ENCODE results near the gene WFDC10B. TPM values are rescaled to one million over a fixed set of nuclear protein-coding genes. Genes with fewer than 3 reads are reported as not detected.
"Not testable (repeated sequence)": the region's sequence is repeated elsewhere in the genome, so short reads cannot be mapped to it uniquely, and the experiment has no call there.

WFDC10B gene
- total RNA-seq, 2 experiments from 2014 or later: not detected

GRCh38 chr20:45716141-45716688 is 11.4 kb upstream of the WFDC10B start:
- H3K9me3 Mint-ChIP-seq (ENCODE audit: low read depth); H3K36me3 Mint-ChIP-seq (ENCODE audit: low read depth); DNase-seq; H3K27ac Mint-ChIP-seq; intact Hi-C loops (cut with DNase I, micrococcal nuclease); H3K4me1 Mint-ChIP-seq; H3K4me3 Mint-ChIP-seq; ATAC-seq; POLR2A ChIA-PET: not testable (repeated sequence)
- CTCF ChIA-PET: interaction anchor here (0.5 to 0.6 kb wide), 2 partner anchors 401 to 1133 kb away, joined by 3 read pairs; no protein-coding TSS in a partner anchor
- H3K27me3 Mint-ChIP-seq: peaks cover 39% of the 10 kb centered on the region

DNA sequence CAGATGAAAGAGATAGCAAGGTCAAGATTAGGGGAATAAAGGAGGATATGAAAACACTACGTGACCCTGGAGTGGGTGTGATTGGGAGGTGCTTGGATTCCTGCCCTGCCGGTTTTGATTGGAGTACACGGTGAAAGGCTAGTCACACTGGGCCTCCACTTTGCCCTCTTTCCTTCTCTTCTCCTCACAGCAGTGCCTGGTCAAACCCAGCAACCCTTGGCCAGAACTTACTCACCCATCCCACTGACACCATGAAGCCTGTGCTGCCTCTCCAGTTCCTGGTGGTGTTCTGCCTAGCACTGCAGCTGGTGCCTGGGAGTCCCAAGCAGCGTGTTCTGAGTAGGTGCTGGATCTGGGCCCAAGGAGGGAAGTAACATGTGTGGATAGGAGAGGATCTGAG is 2.9 kb downstream of the WFDC10B start, which contains the start of gene WFDC13:
Gene WFDC13 (plus strand): TSS at position 166 of the 400 bp plus-strand sequence. CDS start 86 bp downstream, at position 252.
- ATAC-seq: no peak
- H3K4me3 Mint-ChIP-seq: no peak within 1 kb of the TSS
- intact Hi-C loops (cut with DNase I, micrococcal nuclease): no loop called here
- peaks cover 14% of the 10 kb centered on the region for H3K27me3 Mint-ChIP-seq
- no peaks in the 10 kb centered on the region for H3K9me3 Mint-ChIP-seq (ENCODE audit: low read depth)
- no peak within 1 kb of the TSS for H3K27ac Mint-ChIP-seq
- no peak for DNase-seq
- POLR2A ChIA-PET: no interaction called here
- no peaks in the 10 kb centered on the region for H3K36me3 Mint-ChIP-seq (ENCODE audit: low read depth)
- CTCF ChIA-PET: no interaction called here
- no peaks in the 10 kb centered on the region for H3K4me1 Mint-ChIP-seq

DNA sequence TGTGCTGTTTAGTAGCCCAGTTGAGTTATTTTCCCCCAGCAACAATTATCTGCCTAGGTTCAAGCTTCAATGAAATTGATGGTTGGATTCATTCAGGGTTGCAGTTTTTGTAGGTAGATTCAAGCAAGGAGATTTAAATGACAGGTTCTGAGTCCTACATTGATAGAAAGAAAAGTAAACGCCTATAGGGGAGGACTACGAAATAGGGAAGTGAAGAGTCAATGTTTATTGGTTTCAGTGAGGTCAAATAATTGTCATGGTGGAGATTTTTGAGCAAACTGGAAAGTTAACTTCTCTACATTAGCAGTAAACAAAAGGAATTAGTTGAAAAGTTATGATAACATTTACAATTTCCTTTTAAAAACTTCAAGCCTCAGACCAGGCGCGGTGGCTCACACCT is 3.7 kb downstream of the WFDC10B start:
- POLR2A ChIA-PET: no interaction called here
- intact Hi-C loops (cut with DNase I, micrococcal nuclease): no loop called here
- H3K27ac Mint-ChIP-seq: no peak overlapping the region
- H3K36me3 Mint-ChIP-seq (ENCODE audit: low read depth): no peaks in the 10 kb centered on the region
- no peaks in the 10 kb centered on the region for H3K9me3 Mint-ChIP-seq (ENCODE audit: low read depth)
- CTCF ChIA-PET: no interaction called here
- H3K4me3 Mint-ChIP-seq: no peak overlapping the region
- no peak for DNase-seq
- no peak for ATAC-seq
- peaks cover 16% of the 10 kb centered on the region for H3K27me3 Mint-ChIP-seq
- no peaks in the 10 kb centered on the region for H3K4me1 Mint-ChIP-seq

DNA sequence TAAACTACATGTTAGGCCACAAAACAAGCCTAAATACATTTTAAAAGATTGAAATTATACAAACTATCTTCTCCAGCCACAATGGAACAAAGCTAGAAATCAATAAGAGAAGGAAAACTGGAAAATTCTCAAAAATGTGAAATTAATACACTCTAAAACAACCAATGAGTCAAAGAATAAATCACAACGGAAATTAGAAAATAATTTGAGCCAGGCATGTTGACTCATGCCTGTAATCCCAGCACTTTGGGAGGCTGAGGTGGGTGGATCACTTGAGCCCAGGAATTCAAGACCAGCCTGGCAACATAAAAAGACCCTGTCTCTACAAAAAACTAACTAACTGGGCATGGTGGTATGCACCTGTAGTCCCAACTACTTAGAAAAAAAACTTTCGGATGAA is 9.3 kb downstream of the WFDC10B start:
- intact Hi-C loops (cut with DNase I, micrococcal nuclease): no loop called here
- Mint-ChIP-seq H3K27ac (no peak overlapping the region), H3K4me1 (no peaks in the 10 kb centered on the region), H3K27me3 (peaks cover 19% of the 10 kb centered on the region), H3K4me3 (no peak overlapping the region), H3K9me3 (ENCODE audit: low read depth) (no peaks in the 10 kb centered on the region), H3K36me3 (ENCODE audit: low read depth) (no peaks in the 10 kb centered on the region)
- POLR2A ChIA-PET: no interaction called here
- ATAC-seq: no peak
- no peak for DNase-seq
- CTCF ChIA-PET: no interaction called here

- H3K4me1 Mint-ChIP-seq; intact Hi-C loops (cut with DNase I, micrococcal nuclease); CTCF ChIA-PET; DNase-seq; ATAC-seq; H3K27ac Mint-ChIP-seq; H3K4me3 Mint-ChIP-seq; H3K36me3 Mint-ChIP-seq (ENCODE audit: low read depth); POLR2A ChIA-PET; H3K9me3 Mint-ChIP-seq (ENCODE audit: low read depth): not testable (repeated sequence)
- peaks cover 19% of the 10 kb centered on the region for H3K27me3 Mint-ChIP-seq
Observed at GRCh38 chr20:45693346-45693745, 11.5 kb downstream of the WFDC10B start.

GRCh38 chr20:45685896-45686295 is 18.9 kb downstream of the WFDC10B start:
- Mint-ChIP-seq H3K4me3 (no peak overlapping the region), H3K9me3 (ENCODE audit: low read depth) (no peaks in the 10 kb centered on the region), H3K27me3 (peaks cover 21% of the 10 kb centered on the region), H3K4me1 (no peaks in the 10 kb centered on the region), H3K27ac (no peak overlapping the region), H3K36me3 (ENCODE audit: low read depth) (no peaks in the 10 kb centered on the region)
- ChIA-PET CTCF (interaction anchor here (0.6 kb wide), 1 partner anchor 86 kb away, joined by 4 read pairs; no protein-coding TSS in a partner anchor), POLR2A (no interaction called here)
- DNase-seq (no peak), ATAC-seq (no peak)
- intact Hi-C loops (cut with DNase I, micrococcal nuclease): no loop called here

- intact Hi-C loops (cut with DNase I, micrococcal nuclease): no loop called here
- Mint-ChIP-seq H3K4me3 (no peak overlapping the region), H3K27ac (no peak overlapping the region), H3K4me1 (no peaks in the 10 kb centered on the region), H3K36me3 (ENCODE audit: low read depth) (peaks cover 4% of the 10 kb centered on the region), H3K27me3 (peaks cover 34% of the 10 kb centered on the region), H3K9me3 (ENCODE audit: low read depth) (peaks cover 16% of the 10 kb centered on the region)
- DNase-seq (no peak), ATAC-seq (no peak)
- CTCF ChIA-PET: interaction anchor here (0.6 kb wide), 1 partner anchor 384 kb away, joined by 3 read pairs; no protein-coding TSS in a partner anchor
- POLR2A ChIA-PET: no interaction called here
Observed at GRCh38 chr20:45679650-45680049, 25.2 kb downstream of the WFDC10B start.

GRCh38 chr20:45672765-45673164 is 32.1 kb downstream of the WFDC10B start:
- Mint-ChIP-seq H3K27me3 (peaks cover 37% of the 10 kb centered on the region), H3K36me3 (ENCODE audit: low read depth) (no peaks in the 10 kb centered on the region), H3K9me3 (ENCODE audit: low read depth) (peaks cover 2% of the 10 kb centered on the region), H3K27ac (no peak overlapping the region), H3K4me1 (no peaks in the 10 kb centered on the region), H3K4me3 (no peak overlapping the region)
- ChIA-PET POLR2A (no interaction called here), CTCF (no interaction called here)
- ATAC-seq: no peak
- DNase-seq: no peak
- intact Hi-C loops (cut with DNase I, micrococcal nuclease): no loop called here

DNA sequence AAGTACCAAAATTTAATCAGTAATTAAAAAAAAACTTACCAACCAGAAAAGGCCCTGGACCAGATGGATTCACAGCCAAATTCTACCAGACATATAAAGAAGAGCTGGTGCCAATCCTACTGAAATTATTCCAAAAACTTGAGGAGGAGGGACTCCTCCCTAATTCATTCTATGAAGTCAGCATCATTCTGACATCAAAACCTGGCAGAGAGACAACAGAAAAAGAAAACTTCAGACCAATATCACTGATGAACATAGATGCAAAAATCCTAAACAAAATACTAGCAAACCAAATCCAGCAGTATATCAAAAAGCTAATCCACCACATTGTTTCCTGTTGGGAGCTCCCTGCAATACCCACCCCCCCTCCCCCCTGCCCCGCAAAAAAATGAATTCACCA is 34.7 kb downstream of the WFDC10B start, which contains the start of gene WFDC11:
Gene WFDC11 (minus strand): TSS at position 101 of the 400 bp plus-strand sequence. CDS start 19,639 bp downstream, outside the sequence.
- intact Hi-C loops (cut with DNase I, micrococcal nuclease): no loop called here
- ChIA-PET POLR2A (no interaction called here), CTCF (no interaction called here)
- Mint-ChIP-seq H3K27ac (no peak within 1 kb of the TSS), H3K4me3 (no peak within 1 kb of the TSS), H3K27me3 (peaks cover 27% of the 10 kb centered on the region), H3K4me1 (no peaks in the 10 kb centered on the region), H3K36me3 (ENCODE audit: low read depth) (no peaks in the 10 kb centered on the region), H3K9me3 (ENCODE audit: low read depth) (peaks cover 2% of the 10 kb centered on the region)
- no peak for DNase-seq
- ATAC-seq: no peak

- H3K27ac Mint-ChIP-seq; DNase-seq; H3K9me3 Mint-ChIP-seq (ENCODE audit: low read depth); ATAC-seq; H3K4me3 Mint-ChIP-seq; POLR2A ChIA-PET; H3K27me3 Mint-ChIP-seq; intact Hi-C loops (cut with DNase I, micrococcal nuclease); H3K4me1 Mint-ChIP-seq; H3K36me3 Mint-ChIP-seq (ENCODE audit: low read depth): not testable (repeated sequence)
- CTCF ChIA-PET: interaction anchor here (1.8 kb wide), 1 partner anchor 114 kb away, joined by 6 read pairs; no protein-coding TSS in a partner anchor
Observed at GRCh38 chr20:45657038-45657437, 47.8 kb downstream of the WFDC10B start.

GRCh38 chr20:45651726-45652125 is 53.1 kb downstream of the WFDC10B start:
- DNase-seq; H3K4me3 Mint-ChIP-seq; H3K4me1 Mint-ChIP-seq; H3K27me3 Mint-ChIP-seq; intact Hi-C loops (cut with DNase I, micrococcal nuclease); ATAC-seq; H3K36me3 Mint-ChIP-seq (ENCODE audit: low read depth); POLR2A ChIA-PET; H3K9me3 Mint-ChIP-seq (ENCODE audit: low read depth); H3K27ac Mint-ChIP-seq: not testable (repeated sequence)
- CTCF ChIA-PET: interaction anchor here (1.6 kb wide), 1 partner anchor 22 kb away, joined by 6 read pairs; the partner anchor contains the start of gene WFDC10A

GRCh38 chr20:45649312-45649863 is 55.4 kb downstream of the WFDC10B start:
- H3K27ac Mint-ChIP-seq: no peak overlapping the region
- DNase-seq (no peak), ATAC-seq (no peak)
- no peaks in the 10 kb centered on the region for H3K36me3 Mint-ChIP-seq (ENCODE audit: low read depth)
- H3K9me3 Mint-ChIP-seq (ENCODE audit: low read depth): no peaks in the 10 kb centered on the region
- no peaks in the 10 kb centered on the region for H3K4me1 Mint-ChIP-seq
- peaks cover 10% of the 10 kb centered on the region for H3K27me3 Mint-ChIP-seq
- POLR2A ChIA-PET: no interaction called here
- intact Hi-C loops (cut with DNase I, micrococcal nuclease): no loop called here
- H3K4me3 Mint-ChIP-seq: no peak overlapping the region
- CTCF ChIA-PET: no interaction called here

Measured in activated CD4-positive, alpha-beta T cell treated with anti-CD3 and anti-CD28 coated beads for 36 hours (primary cell).